ENCODE measurements around the gene OASL. TPM values are rescaled to one million over a fixed set of nuclear protein-coding genes. Genes with fewer than 3 reads are reported as not detected.

The OASL gene
- total and polyA plus RNA-seq, 2 of the 4 experiments (the other 2 are of a cell fraction): under 0.01 to 0.05 TPM

DNA sequence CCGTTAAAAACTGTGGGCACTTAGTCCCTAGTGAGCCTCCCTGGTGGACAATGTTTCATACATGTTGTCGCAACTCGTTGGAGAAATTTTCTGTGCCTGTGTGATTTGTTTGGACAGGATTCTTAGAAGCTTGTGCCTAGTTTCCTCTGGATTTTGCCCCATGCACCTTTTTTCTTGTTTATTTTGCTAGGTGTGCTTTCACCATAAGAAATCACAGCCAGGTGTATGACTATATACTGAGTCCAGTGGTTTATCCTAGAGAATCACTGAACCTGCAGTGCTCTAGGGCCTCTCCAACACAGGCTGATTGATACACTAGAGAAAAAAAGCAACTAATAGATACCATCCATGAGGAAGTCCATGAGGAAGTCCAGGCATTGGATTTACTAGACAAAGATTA lies 33.1 kb upstream of the OASL start:
- H3K14ac ChIP-seq (replicated peaks; ENCODE audit: low read depth, low read length): no peak overlapping the region
- no peak overlapping the region for H3K27ac ChIP-seq (ENCODE audit: insufficient read depth, low read length)
- TF ChIP-seq, protein P1, sequence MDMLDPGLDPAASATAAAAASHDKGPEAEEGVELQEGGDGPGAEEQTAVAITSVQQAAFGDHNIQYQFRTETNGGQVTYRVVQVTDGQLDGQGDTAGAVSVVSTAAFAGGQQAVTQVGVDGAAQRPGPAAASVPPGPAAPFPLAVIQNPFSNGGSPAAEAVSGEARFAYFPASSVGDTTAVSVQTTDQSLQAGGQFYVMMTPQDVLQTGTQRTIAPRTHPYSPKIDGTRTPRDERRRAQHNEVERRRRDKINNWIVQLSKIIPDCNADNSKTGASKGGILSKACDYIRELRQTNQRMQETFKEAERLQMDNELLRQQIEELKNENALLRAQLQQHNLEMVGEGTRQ (IDR thresholded peaks at IDR 0.05; ENCODE audit: low read depth, low read length): no peak
- TF ChIP-seq POLR2A (IDR thresholded peaks at IDR 0.05; ENCODE audit: low read depth, low read length): no peak
- no peak for TF ChIP-seq FOS (IDR thresholded peaks at IDR 0.05; ENCODE audit: low read depth, low read length)
- no peak for TF ChIP-seq MAFK (IDR thresholded peaks at IDR 0.05; ENCODE audit: low read depth, low read length)
- no peak for TF ChIP-seq MAZ (IDR thresholded peaks at IDR 0.05; ENCODE audit: borderline replicate concordance, low read depth, low read length)
- TF ChIP-seq RFX5 (IDR thresholded peaks at IDR 0.05; ENCODE audit: low read depth, low read length): no peak
- no peak for TF ChIP-seq CHD1 (IDR thresholded peaks at IDR 0.05; ENCODE audit: low read depth, low read length)
- no peak overlapping the region for H2AFZ ChIP-seq (replicated peaks; ENCODE audit: low read length, poor library complexity)
- no peak overlapping the region for H3K56ac ChIP-seq (ENCODE audit: extremely low read depth, insufficient read depth, low read length)
- H3K9me3 ChIP-seq (ENCODE audit: control insufficient read depth, insufficient read depth, low read length): peaks cover 7% of the 10 kb centered on the region; the same call in 1 of the 2 replicates
- in situ Hi-C loops (cut with MboI; ENCODE audit: low sequenced_read_pairs): no loop called here
- no peak overlapping the region for H3K18ac ChIP-seq (ENCODE audit: low read depth, low read length)
- no peaks in the 10 kb centered on the region for H4K20me1 ChIP-seq (ENCODE audit: insufficient read depth, low read length)
- no peaks in the 10 kb centered on the region for H3K9me1 ChIP-seq (ENCODE audit: insufficient read depth, low read length)
- no peak overlapping the region for H3K4me2 ChIP-seq (ENCODE audit: low read depth, low read length)
- H2BK5ac ChIP-seq (ENCODE audit: low read depth, low read length, poor library complexity, severe bottlenecking): no peak overlapping the region
- no peak overlapping the region for H3K4ac ChIP-seq (ENCODE audit: low read depth, low read length)
- H3K23ac ChIP-seq (ENCODE audit: low read depth, low read length): no peak overlapping the region
- no peak overlapping the region for H2BK20ac ChIP-seq (ENCODE audit: low read depth, low read length)
- WGBS, 2 experiments (ENCODE audit: extremely low coverage in 2 of 2, insufficient read length in 1 of 2): no CpG with 5 or more reads among the region's 3 CpGs
- H2BK15ac ChIP-seq (ENCODE audit: low read depth, low read length): no peak overlapping the region
- no peak overlapping the region for H4K91ac ChIP-seq (ENCODE audit: insufficient read depth, low read depth, low read length)
- H2AK9ac ChIP-seq (replicated peaks; ENCODE audit: low read depth, low read length, poor library complexity): no peak overlapping the region
- POLR2A ChIA-PET (ENCODE audit: unreplicated experiment): no interaction called here
- no peak overlapping the region for H2BK120ac ChIP-seq (ENCODE audit: low read depth, low read length)
- H2AK5ac ChIP-seq (ENCODE audit: low read depth, low read length): no peak overlapping the region
- dilution Hi-C loops (cut with HindIII; ENCODE audit: low sequenced_read_pairs, unreplicated experiment): no loop called here
- H4K5ac ChIP-seq (ENCODE audit: low read depth, low read length): no peak overlapping the region
- intact Hi-C loops (cut with micrococcal nuclease): no loop called here
- no peak for DNase-seq
- ATAC-seq (ENCODE audit: low read depth): no peak
- no peak overlapping the region for H3K9ac ChIP-seq (ENCODE audit: low read depth, low read length)
- no peaks in the 10 kb centered on the region for H3K36me3 ChIP-seq (ENCODE audit: control insufficient read depth, insufficient read depth, low read length)
- H3K4me3 ChIP-seq (ENCODE audit: insufficient read depth, low read depth, low read length): no peak overlapping the region
- CTCF ChIA-PET: interaction anchor here (1.2 kb wide), 1 partner anchor 13 kb away, joined by 3 read pairs; no protein-coding TSS in a partner anchor
- no peaks in the 10 kb centered on the region for H3K79me1 ChIP-seq (ENCODE audit: low read depth in 1 of 2, low read length in 2 of 2)
- no peaks in the 10 kb centered on the region for H3K4me1 ChIP-seq (ENCODE audit: control insufficient read depth, insufficient read depth, low read length)
- no TSS peak for BruUV-seq (replicated peaks)
- no peak overlapping the region for H4K8ac ChIP-seq (ENCODE audit: low read depth in 2 of 2, low read length in 2 of 2)
- H3K27me3 ChIP-seq (ENCODE audit: control insufficient read depth, insufficient read depth, low read length): peaks cover 5% of the 10 kb centered on the region

Data from IMR-90 (cell line).